Breast epithelium (tissue), 4 donors: ENCODE results near the gene HOXD4. TPM values are rescaled to one million over a fixed set of nuclear protein-coding genes. Genes with fewer than 3 reads are reported as not detected.

ENCODE experiments used
- DNase-seq, 2 donors: peaks; one replicate each; pipeline ENCODE4 v3.0.0-alpha.2; 2019; ENCODE audit warnings: low spot score in 2 of 2
- H3K27ac ChIP-seq, 2 donors: fragments of 200-600 bp; sonication (generic) in 1 of 2; one replicate each; pipeline ENCODE4 v1.5.1; 2016 to 2019; ENCODE audit warnings: mild to moderate bottlenecking in 1 of 2
- H3K27me3 ChIP-seq, 2 donors: fragments of 200-600 bp; sonication (generic) in 1 of 2; one replicate each; pipeline versions ENCODE4 v1.5.1 to v1.6.0; 2017 to 2019; ENCODE audit warnings: control low read depth in 1 of 2, mild to moderate bottlenecking in 1 of 2
- H3K36me3 ChIP-seq: fragments of 200-600 bp; one replicate; pipeline ENCODE4 v1.5.1; 2019
- H3K4me1 ChIP-seq, 2 donors: fragments of 200-600 bp; sonication (generic); one replicate each; pipeline ENCODE4 v1.5.1; 2016 to 2019; ENCODE audit warnings: control low read depth in 1 of 2
- H3K4me3 ChIP-seq, 3 donors: fragments of 200-600 bp; sonication (generic); 1 replicate in 2 of 3; 2 replicates in 1 of 3; pipeline ENCODE4 v1.5.1; 2016 to 2019; ENCODE audit warnings: mild to moderate bottlenecking in 3 of 3, moderate library complexity in 2 of 3
- H3K9me3 ChIP-seq, 2 donors: fragments of 200-600 bp; sonication (generic) in 1 of 2; one replicate each; pipeline ENCODE4 v1.5.1; 2016 to 2019; ENCODE audit warnings: control low read depth in 1 of 2
- POLR2A ChIP-seq: fragments of 450-650 bp; IDR thresholded peaks from one replicate; pipeline ENCODE4 v1.6.1; 2016; ENCODE audit warnings: antibody characterized with exemption, mild to moderate bottlenecking, moderate library complexity
- POLR2AphosphoS5 ChIP-seq, 3 donors: sonication (generic); formaldehyde crosslinking; IDR thresholded peaks; one replicate each; pipeline ENCODE4 v1.6.1; 2017; ENCODE audit warnings: antibody characterized with exemption in 3 of 3
- intact Hi-C: fragments of 100-400 bp; cut with DNase I; formaldehyde crosslinking; loops from one replicate; pipeline ENCODE4 v1.15.1; 2023; ENCODE audit warnings: low total_unique reads
- total RNA-seq, 3 donors: library from RNA; depleted of rRNA; stranded (reverse); fragments of >200 nt; gene quantifications; one replicate each; pipeline ENCODE4 v1.1.0, GENCODE V29; 2016
- TF ChIP-seq, protein P1 (sequence below), 3 donors: fragments of 450-650 bp; IDR thresholded peaks; one replicate each; pipeline ENCODE4 v1.5.1; 2016 to 2017; ENCODE audit warnings: antibody characterized with exemption in 3 of 3, mild to moderate bottlenecking in 3 of 3, moderate library complexity in 3 of 3

HOXD4 gene
- total RNA-seq, 3 donors from 2014 or later = 1.9 to 5.8 (median 5.6) TPM

- no peak for TF ChIP-seq POLR2AphosphoS5 (IDR thresholded peaks at IDR 0.05)
- no peak for TF ChIP-seq POLR2A
- TF ChIP-seq, protein P1, sequence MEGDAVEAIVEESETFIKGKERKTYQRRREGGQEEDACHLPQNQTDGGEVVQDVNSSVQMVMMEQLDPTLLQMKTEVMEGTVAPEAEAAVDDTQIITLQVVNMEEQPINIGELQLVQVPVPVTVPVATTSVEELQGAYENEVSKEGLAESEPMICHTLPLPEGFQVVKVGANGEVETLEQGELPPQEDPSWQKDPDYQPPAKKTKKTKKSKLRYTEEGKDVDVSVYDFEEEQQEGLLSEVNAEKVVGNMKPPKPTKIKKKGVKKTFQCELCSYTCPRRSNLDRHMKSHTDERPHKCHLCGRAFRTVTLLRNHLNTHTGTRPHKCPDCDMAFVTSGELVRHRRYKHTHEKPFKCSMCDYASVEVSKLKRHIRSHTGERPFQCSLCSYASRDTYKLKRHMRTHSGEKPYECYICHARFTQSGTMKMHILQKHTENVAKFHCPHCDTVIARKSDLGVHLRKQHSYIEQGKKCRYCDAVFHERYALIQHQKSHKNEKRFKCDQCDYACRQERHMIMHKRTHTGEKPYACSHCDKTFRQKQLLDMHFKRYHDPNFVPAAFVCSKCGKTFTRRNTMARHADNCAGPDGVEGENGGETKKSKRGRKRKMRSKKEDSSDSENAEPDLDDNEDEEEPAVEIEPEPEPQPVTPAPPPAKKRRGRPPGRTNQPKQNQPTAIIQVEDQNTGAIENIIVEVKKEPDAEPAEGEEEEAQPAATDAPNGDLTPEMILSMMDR (IDR thresholded peaks at IDR 0.05) = no peak
- no peak overlapping the region for H3K27ac ChIP-seq
- H3K9me3 ChIP-seq = no peaks in the 10 kb centered on the region
- H3K4me1 ChIP-seq = peaks cover 0 to 4% of the 10 kb centered on the region in 2 donors
- H3K36me3 ChIP-seq = no peaks in the 10 kb centered on the region
- peak overlapping the region; percentile 3 to 54 (median 21) for H3K4me3 ChIP-seq
- intact Hi-C loops = no loop called here
- peaks cover 43 to 98% of the 10 kb centered on the region in 2 donors for H3K27me3 ChIP-seq
- peak in 1 of 2 donors; percentile 47 for DNase-seq
Measured at GRCh38 chr2:176104316-176105077, 46.9 kb upstream of the HOXD4 start.

DNA sequence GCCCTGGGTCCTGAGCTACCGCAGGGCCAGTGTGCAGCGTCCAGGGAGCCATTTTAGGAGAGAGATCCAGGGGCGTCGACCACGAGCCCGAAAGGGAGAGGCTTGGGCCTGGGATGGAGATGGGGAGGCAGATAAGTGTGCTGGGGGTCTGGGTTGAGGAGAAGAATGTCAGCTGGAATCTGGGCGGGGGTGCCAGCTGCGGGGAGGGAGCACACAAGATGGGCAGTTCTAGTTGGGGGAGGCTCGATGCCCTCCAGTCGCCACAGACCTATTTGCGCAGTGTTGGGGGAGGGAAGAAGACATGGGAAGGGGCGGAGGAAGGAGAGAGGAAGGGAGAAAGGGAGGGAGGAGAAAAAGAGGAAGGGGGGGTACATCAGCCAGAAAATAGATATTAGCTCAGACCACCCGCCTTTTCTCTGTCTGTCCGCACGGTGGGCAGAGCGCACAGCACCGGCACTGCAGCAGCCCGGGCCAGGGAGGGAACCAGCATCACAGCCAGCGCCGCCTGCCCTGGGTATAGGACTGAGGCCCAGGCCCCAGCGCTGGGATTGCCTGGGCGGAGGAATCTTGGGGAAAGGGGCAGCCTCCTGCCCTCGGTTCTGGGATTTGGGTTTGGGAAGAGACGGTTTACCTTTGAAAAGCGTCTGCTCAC, 46.1 kb upstream of the HOXD4 start:
- Histone ChIP-seq H3K4me3 (peak overlapping the region in 2 of 3 donors; percentile 21 to 54), H3K27ac (no peak overlapping the region), H3K27me3 (peaks cover 37 to 98% of the 10 kb centered on the region in 2 donors), H3K4me1 (peaks cover 0 to 4% of the 10 kb centered on the region in 2 donors), H3K36me3 (no peaks in the 10 kb centered on the region), H3K9me3 (no peaks in the 10 kb centered on the region)
- TF ChIP-seq, protein P1 (IDR thresholded peaks at IDR 0.05) = no peak
- TF ChIP-seq POLR2A (no peak), POLR2AphosphoS5 (IDR thresholded peaks at IDR 0.05) (no peak)
- intact Hi-C loops = no loop called here
- no peak for DNase-seq

DNA sequence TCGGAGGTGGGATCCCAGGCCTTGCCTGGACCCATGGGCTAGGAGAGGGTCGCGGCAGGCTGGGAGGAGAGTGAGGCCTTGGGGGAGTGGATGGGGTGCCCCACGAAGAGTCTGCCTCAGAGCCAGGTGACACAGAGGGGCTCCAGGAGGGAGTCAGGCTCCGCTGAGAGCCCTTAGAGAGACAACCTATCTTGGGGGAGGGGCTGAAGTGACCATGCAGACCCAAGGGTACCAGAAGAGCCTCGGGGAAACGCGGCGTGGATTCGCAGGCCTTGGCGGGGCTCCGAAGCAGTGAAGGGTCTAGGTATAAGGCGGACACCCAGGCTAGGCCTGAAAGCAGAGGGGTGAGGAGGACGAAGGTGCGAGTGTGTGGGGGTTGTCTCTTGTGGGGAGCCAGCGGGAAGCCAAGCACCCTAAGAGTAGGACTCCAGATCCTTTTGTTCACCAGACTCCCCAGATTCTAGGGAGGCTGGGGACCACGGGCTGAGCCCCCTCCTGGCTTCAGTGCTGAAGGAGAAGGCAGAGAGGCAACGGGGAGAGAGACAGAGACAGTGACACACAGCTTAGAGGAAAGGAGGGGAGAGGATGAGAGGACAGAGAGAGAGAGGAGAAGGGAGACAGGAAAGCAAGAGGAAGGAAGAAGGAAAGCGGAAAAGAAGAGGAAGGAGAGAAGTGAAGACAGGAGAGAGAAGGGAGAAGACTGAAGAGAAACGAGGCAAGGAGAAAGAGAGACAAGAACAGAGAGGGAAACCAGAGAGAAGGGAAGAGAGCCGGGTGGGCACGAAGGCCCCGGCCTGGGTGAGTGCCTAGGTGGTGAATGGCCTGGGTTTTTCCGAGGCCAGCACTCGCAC, 45.4 kb upstream of the HOXD4 start:
- no peak for TF ChIP-seq POLR2A
- no peak for TF ChIP-seq POLR2AphosphoS5 (IDR thresholded peaks at IDR 0.05)
- TF ChIP-seq, protein P1 (IDR thresholded peaks at IDR 0.05) = no peak
- Histone ChIP-seq H3K9me3 (no peaks in the 10 kb centered on the region), H3K27ac (no peak overlapping the region), H3K4me3 (peak overlapping the region in 2 of 3 donors; percentile 43 to 68), H3K36me3 (no peaks in the 10 kb centered on the region), H3K27me3 (peaks cover 29 to 98% of the 10 kb centered on the region in 2 donors), H3K4me1 (peaks cover 0 to 4% of the 10 kb centered on the region in 2 donors)
- intact Hi-C loops = no loop called here
- no peak for DNase-seq

DNA sequence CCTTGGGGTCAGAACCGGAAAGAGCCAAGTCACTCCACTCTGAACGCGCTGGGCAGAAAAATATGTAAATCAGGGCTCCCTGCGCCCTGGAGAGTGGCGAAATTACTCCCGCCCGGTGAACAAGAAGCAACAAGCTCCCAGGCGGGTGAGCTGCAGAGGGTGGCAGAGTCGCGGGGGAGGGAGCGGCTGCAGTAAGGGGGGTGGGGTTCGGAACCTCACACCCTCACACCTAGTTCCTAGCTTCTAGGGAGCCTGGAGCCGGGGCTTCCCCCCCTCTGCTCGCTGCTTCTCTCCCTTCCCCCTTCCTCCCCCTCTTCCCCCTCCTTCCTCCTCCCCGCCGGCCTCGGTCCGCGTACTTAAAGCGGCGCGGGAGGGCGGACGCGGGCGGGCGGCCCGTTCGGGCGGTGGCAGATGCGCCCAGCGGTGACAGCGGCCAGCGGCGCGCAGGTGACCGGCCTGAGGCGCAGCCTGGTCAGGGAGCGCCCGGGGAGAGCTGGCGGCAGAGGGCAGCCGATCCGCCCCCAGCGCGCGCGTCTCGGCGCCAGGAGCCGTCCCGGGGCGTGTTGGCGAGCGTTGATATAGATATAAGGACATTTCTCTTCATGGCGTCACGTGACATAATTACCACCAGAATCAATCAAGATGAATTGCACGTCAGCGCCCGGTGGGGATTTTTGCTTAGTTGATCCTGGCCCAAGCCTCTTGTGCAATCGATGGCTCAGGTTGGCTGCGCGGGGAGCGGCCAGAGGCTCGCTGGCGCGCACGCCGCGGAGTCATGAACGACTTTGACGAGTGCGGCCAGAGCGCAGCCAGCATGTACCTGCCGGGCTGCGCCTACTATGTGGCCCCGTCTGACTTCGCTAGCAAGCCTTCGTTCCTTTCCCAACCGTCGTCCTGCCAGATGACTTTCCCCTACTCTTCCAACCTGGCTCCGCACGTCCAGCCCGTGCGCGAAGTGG, 44.5 kb upstream of the HOXD4 start, which contains the start of gene HOXD11:
HOXD11 (plus strand) TSS at position 700 of the 959 bp plus-strand sequence; CDS start at position 776, 76 bp downstream.
- intact Hi-C loops = no loop called here
- Histone ChIP-seq H3K27ac (no peak within 1 kb of the TSS), H3K9me3 (no peaks in the 10 kb centered on the region), H3K4me1 (peaks cover 0 to 4% of the 10 kb centered on the region in 2 donors), H3K4me3 (peak within 1 kb of the TSS; percentile 24 to 68 (median 43)), H3K36me3 (no peaks in the 10 kb centered on the region), H3K27me3 (peaks cover 28 to 98% of the 10 kb centered on the region in 2 donors)
- TF ChIP-seq, protein P1 (IDR thresholded peaks at IDR 0.05) = no peak
- TF ChIP-seq POLR2AphosphoS5 (IDR thresholded peaks at IDR 0.05) (no peak), POLR2A (no peak)
- peak in 1 of 2 donors; percentile 43 for DNase-seq
